Stimulated activated CD8-positive, alpha-beta memory T cell treated with anti-CD3 and anti-CD28 coated beads, Interleukin-12 subunit alpha, Interleukin-12 subunit beta, amount 100 ng/mL, for 1 hour (primary cell): ENCODE measurements around the gene SCG5.
A peak's percentile ranks its signal among the peaks of the same experiment; 100 is the strongest.
"Not testable (repeated sequence)": the region's sequence is repeated elsewhere in the genome, so short reads cannot be mapped to it uniquely, and the experiment has no call there.

ENCODE experiments used
- DNase-seq: peaks from one replicate; pipeline ENCODE4 v3.0.0-alpha.2; 2020; ENCODE audit warnings: low read depth

SCG5 gene

GRCh38 chr15:32641517-32642059 is at the start of gene SCG5:
Gene SCG5 (plus strand): TSS chr15:32641710. CDS start chr15:32643593, 1,883 bp downstream.
- no peak for DNase-seq

- not testable (repeated sequence) for DNase-seq
Observed at GRCh38 chr15:32593151-32593550, 48.4 kb upstream of the SCG5 start, which contains the start of gene GOLGA8N. Gene GOLGA8N (plus strand): TSS chr15:32593456.

- DNase-seq, result not testable (repeated sequence)
Observed at GRCh38 chr15:32609518-32609917, 32.0 kb upstream of the SCG5 start.

- not testable (repeated sequence) for DNase-seq
Observed at GRCh38 chr15:32610719-32611118, 30.8 kb upstream of the SCG5 start.

- DNase-seq, result not testable (repeated sequence)
Observed at GRCh38 chr15:32614712-32615050, 26.8 kb upstream of the SCG5 start.

GRCh38 chr15:32615051-32615870 is 26.2 kb upstream of the SCG5 start, which contains the start of gene ARHGAP11A:
Gene ARHGAP11A (plus strand): TSS chr15:32615504. CDS start chr15:32616212, 708 bp downstream.
- peak; percentile 56 for DNase-seq

GRCh38 chr15:32615871-32616426 is 25.6 kb upstream of the SCG5 start:
- not testable (repeated sequence) for DNase-seq

GRCh38 chr15:32636410-32636809 is 5.1 kb upstream of the SCG5 start:
- no peak for DNase-seq

GRCh38 chr15:32636908-32637567 is 4.5 kb upstream of the SCG5 start:
- DNase-seq, result no peak

- DNase-seq, result no peak
Observed at GRCh38 chr15:32637704-32638103, 3.8 kb upstream of the SCG5 start.

- no peak for DNase-seq
Observed at GRCh38 chr15:32642667-32643435, 1.3 kb downstream of the SCG5 start.

GRCh38 chr15:32643907-32644445 is 2.5 kb downstream of the SCG5 start:
- no peak for DNase-seq

- DNase-seq, result no peak
Observed at GRCh38 chr15:32646291-32646690, 4.8 kb downstream of the SCG5 start.

GRCh38 chr15:32649342-32649741 is 7.8 kb downstream of the SCG5 start:
- DNase-seq, result no peak

- DNase-seq, result peak; percentile 22
Observed at GRCh38 chr15:32651229-32651837, 9.8 kb downstream of the SCG5 start.

- no peak for DNase-seq
Observed at GRCh38 chr15:32652178-32652577, 10.7 kb downstream of the SCG5 start.

GRCh38 chr15:32656091-32656490 is 14.6 kb downstream of the SCG5 start:
- no peak for DNase-seq

- DNase-seq, result no peak
Observed at GRCh38 chr15:32656496-32656895, 15.0 kb downstream of the SCG5 start.

GRCh38 chr15:32657198-32657883 is 15.8 kb downstream of the SCG5 start:
- DNase-seq, result no peak

GRCh38 chr15:32657941-32658340 is 16.4 kb downstream of the SCG5 start:
- no peak for DNase-seq
